Upper lobe of left lung (tissue), 4 donors: ENCODE measurements around the gene RNU6-9.

Experiments
- CTCF ChIP-seq, 6 experiments: fragments of 450-650 bp in 4 of 6; fragments of 200-600 bp in 2 of 6; sonication (generic) in 2 of 6; IDR thresholded peaks; one replicate each; pipeline ENCODE4 v1.5.1; 2016 to 2019; ENCODE audit warnings: antibody characterized with exemption in 6 of 6
- EP300 ChIP-seq, 4 donors: sonication (generic); formaldehyde crosslinking; IDR thresholded peaks; one replicate each; pipeline ENCODE4 v1.5.1; 2017; ENCODE audit warnings: antibody characterized with exemption in 4 of 4, control low read depth in 2 of 4

GRCh38 chr19:939439-939838 lies 46.2 kb downstream of the RNU6-9 start:
- TF ChIP-seq CTCF (IDR thresholded peaks at IDR 0.05) (no peak), EP300 (IDR thresholded peaks at IDR 0.05) (no peak)
